Chondrocyte (in vitro differentiated cells): ENCODE data around the gene IL1RAPL1. TPM values are rescaled to one million over a fixed set of nuclear protein-coding genes. Genes with fewer than 3 reads are reported as not detected.

Experiments
- DNase-seq: peaks from one replicate; pipeline ENCODE4 v3.0.0; 2021; ENCODE audit warnings: mixed read lengths, low spot score
- H3K27ac Mint-ChIP-seq: one replicate; pipeline ENCODE4 v1.8.0; 2021; ENCODE audit warnings: mild to moderate bottlenecking, moderate library complexity, mixed read lengths; ENCODE audit not compliant: unreplicated experiment
- H3K27me3 Mint-ChIP-seq: 2 replicates; pipeline ENCODE4 v1.8.0; 2021; ENCODE audit warnings: low read depth, mixed read lengths
- H3K36me3 Mint-ChIP-seq: 2 replicates; pipeline ENCODE4 v1.8.0; 2021; ENCODE audit warnings: low read depth, mixed read lengths
- H3K4me1 Mint-ChIP-seq: 2 replicates; pipeline ENCODE4 v1.8.0; 2021; ENCODE audit warnings: low read depth, mild to moderate bottlenecking, mixed read lengths
- H3K4me3 Mint-ChIP-seq: one replicate; pipeline ENCODE4 v1.8.0; 2021; ENCODE audit warnings: mild to moderate bottlenecking, moderate library complexity, mixed read lengths; ENCODE audit not compliant: unreplicated experiment
- H3K9me3 Mint-ChIP-seq: 2 replicates; pipeline ENCODE4 v1.8.0; 2021; ENCODE audit warnings: low read depth, mixed read lengths
- total RNA-seq: library from RNA; stranded (reverse); gene quantifications from 3 replicates; pipeline ENCODE4 v1.2.1, GENCODE V29; 2021
- TF ChIP-seq, protein P1 (sequence below): fragments of 200-600 bp; sonication (generic); IDR thresholded peaks from 2 replicates; pipeline ENCODE4 v1.5.0; 2021; ENCODE audit warnings: antibody characterized with exemption, mild to moderate bottlenecking, moderate library complexity

IL1RAPL1 gene
- total RNA-seq, 1 donor from 2014 or later: not detected

DNA sequence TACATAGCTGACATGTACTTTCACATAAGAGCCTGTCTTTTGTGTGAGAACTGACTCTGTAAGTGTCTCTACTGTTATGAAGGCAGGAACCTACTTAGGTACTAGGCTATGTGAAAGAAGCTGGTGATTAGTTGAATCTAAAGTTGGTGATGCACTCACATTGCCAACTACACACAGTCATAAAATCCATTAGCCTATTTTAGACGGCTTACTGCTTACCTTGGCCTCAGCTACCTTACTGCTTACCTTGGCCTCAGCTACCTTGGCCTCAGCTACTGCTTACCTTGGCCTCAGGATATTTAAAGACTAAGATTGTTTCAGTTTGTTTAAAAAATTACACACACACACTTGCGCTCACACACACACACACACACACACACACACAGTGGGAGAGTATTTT lies 549.7 kb downstream of the IL1RAPL1 start:
- H3K4me1 Mint-ChIP-seq: no peaks in the 10 kb centered on the region
- no peak overlapping the region for H3K27ac Mint-ChIP-seq
- no peaks in the 10 kb centered on the region for H3K27me3 Mint-ChIP-seq
- no peaks in the 10 kb centered on the region for H3K9me3 Mint-ChIP-seq
- no peaks in the 10 kb centered on the region for H3K36me3 Mint-ChIP-seq
- DNase-seq: no peak
- TF ChIP-seq, protein P1, sequence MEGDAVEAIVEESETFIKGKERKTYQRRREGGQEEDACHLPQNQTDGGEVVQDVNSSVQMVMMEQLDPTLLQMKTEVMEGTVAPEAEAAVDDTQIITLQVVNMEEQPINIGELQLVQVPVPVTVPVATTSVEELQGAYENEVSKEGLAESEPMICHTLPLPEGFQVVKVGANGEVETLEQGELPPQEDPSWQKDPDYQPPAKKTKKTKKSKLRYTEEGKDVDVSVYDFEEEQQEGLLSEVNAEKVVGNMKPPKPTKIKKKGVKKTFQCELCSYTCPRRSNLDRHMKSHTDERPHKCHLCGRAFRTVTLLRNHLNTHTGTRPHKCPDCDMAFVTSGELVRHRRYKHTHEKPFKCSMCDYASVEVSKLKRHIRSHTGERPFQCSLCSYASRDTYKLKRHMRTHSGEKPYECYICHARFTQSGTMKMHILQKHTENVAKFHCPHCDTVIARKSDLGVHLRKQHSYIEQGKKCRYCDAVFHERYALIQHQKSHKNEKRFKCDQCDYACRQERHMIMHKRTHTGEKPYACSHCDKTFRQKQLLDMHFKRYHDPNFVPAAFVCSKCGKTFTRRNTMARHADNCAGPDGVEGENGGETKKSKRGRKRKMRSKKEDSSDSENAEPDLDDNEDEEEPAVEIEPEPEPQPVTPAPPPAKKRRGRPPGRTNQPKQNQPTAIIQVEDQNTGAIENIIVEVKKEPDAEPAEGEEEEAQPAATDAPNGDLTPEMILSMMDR: no peak
- H3K4me3 Mint-ChIP-seq: no peak overlapping the region

GRCh38 chrX:29138003-29138402 lies 550.8 kb downstream of the IL1RAPL1 start:
- H3K27ac Mint-ChIP-seq: no peak overlapping the region
- H3K36me3 Mint-ChIP-seq: no peaks in the 10 kb centered on the region
- no peaks in the 10 kb centered on the region for H3K27me3 Mint-ChIP-seq
- DNase-seq: no peak
- no peak overlapping the region for H3K4me3 Mint-ChIP-seq
- H3K9me3 Mint-ChIP-seq: no peaks in the 10 kb centered on the region
- H3K4me1 Mint-ChIP-seq: no peaks in the 10 kb centered on the region
- TF ChIP-seq, protein P1: no peak

GRCh38 chrX:29143356-29143755 lies 556.1 kb downstream of the IL1RAPL1 start:
- no peak overlapping the region for H3K27ac Mint-ChIP-seq
- H3K4me1 Mint-ChIP-seq: no peaks in the 10 kb centered on the region
- no peaks in the 10 kb centered on the region for H3K27me3 Mint-ChIP-seq
- no peak overlapping the region for H3K4me3 Mint-ChIP-seq
- H3K9me3 Mint-ChIP-seq: peaks cover 3% of the 10 kb centered on the region
- H3K36me3 Mint-ChIP-seq: no peaks in the 10 kb centered on the region
- no peak for DNase-seq
- TF ChIP-seq, protein P1: no peak

GRCh38 chrX:29143756-29144155 lies 556.5 kb downstream of the IL1RAPL1 start:
- Mint-ChIP-seq H3K9me3 (peaks cover 3% of the 10 kb centered on the region), H3K27ac (no peak overlapping the region), H3K4me3 (no peak overlapping the region), H3K36me3 (no peaks in the 10 kb centered on the region), H3K4me1 (no peaks in the 10 kb centered on the region), H3K27me3 (no peaks in the 10 kb centered on the region)
- TF ChIP-seq, protein P1: no peak
- DNase-seq: no peak

DNA sequence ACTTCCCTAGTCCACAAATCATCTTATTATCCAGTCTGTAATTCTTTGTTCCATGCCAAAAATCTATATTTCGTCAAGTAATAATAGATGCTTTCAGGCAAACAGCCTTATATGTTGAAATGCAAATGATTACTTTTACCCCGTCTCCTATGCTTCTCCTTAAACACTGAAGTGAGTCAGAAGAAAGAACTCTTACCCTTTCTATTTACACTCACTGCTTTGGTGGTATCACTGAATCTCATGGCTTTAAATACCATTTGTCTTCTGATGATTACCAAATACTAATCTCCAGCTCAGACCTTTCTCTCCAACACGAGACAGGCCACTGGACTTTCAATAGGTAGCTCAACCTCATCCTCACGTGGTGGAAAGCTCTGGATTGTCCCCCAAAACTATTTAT lies 558.1 kb downstream of the IL1RAPL1 start:
- no peak overlapping the region for H3K27ac Mint-ChIP-seq
- H3K9me3 Mint-ChIP-seq: peaks cover 6% of the 10 kb centered on the region
- no peaks in the 10 kb centered on the region for H3K4me1 Mint-ChIP-seq
- no peaks in the 10 kb centered on the region for H3K36me3 Mint-ChIP-seq
- H3K27me3 Mint-ChIP-seq: no peaks in the 10 kb centered on the region
- H3K4me3 Mint-ChIP-seq: no peak overlapping the region
- TF ChIP-seq, protein P1: no peak
- no peak for DNase-seq
